ENCODE measurements around the gene SDF2L1.

GRCh38 chr22:21686193-21686608 is 44.1 kb downstream of the SDF2L1 start:
- TF ChIP-seq CTCF (IDR thresholded peaks at IDR 0.05; ENCODE audit: extremely low read depth in 1 of 2, insufficient read depth in 1 of 2, low read depth in 1 of 2, low read length in 2 of 2) (no peak), POLR2A (IDR thresholded peaks at IDR 0.05; ENCODE audit: low read depth, low read length) (no peak), POLR2AphosphoS5 (IDR thresholded peaks at IDR 0.05; ENCODE audit: insufficient read depth, low read depth, low read length) (no peak), MAX (IDR thresholded peaks at IDR 0.05; ENCODE audit: insufficient read depth, insufficient read length) (no peak)
